Measurements from ENCODE around the gene RABGAP1L. TPM values are rescaled to one million over a fixed set of nuclear protein-coding genes. Genes with fewer than 3 reads are reported as not detected.
"Not testable (repeated sequence)": the region's sequence is repeated elsewhere in the genome, so short reads cannot be mapped to it uniquely, and the experiment has no call there.

RABGAP1L gene
- total RNA-seq, 4 donors from 2014 or later, result 31.2 to 115 (median 62.5) TPM

GRCh38 chr1:174131032-174131638 lies 28.2 kb upstream of the RABGAP1L start:
- TF ChIP-seq POLR2AphosphoS5 (IDR thresholded peaks at IDR 0.05) (no peak), CTCF (IDR thresholded peaks at IDR 0.05) (no peak), POLR2A (IDR thresholded peaks at IDR 0.05) (no peak), EP300 (IDR thresholded peaks at IDR 0.05) (no peak)
- ATAC-seq, result no peak
- H3K4me1 ChIP-seq, result no peaks in the 10 kb centered on the region
- no peak overlapping the region for H3K27ac ChIP-seq
- WGBS, 2 donors (ENCODE audit: low coverage in 1 of 2), result 63% methylated on average over 3 of the region's 6 CpGs; no CpG with 5 or more reads in 1 of the 2 donors
- H3K36me3 ChIP-seq, result no peaks in the 10 kb centered on the region
- no peaks in the 10 kb centered on the region for H3K27me3 ChIP-seq
- H3K9me3 ChIP-seq, result peaks cover 0 to 9% (median 0%) of the 10 kb centered on the region in 3 donors
- H3K4me3 ChIP-seq, result no peak overlapping the region

- Histone ChIP-seq H3K4me3 (no peak overlapping the region), H3K4me1 (no peaks in the 10 kb centered on the region), H3K27me3 (no peaks in the 10 kb centered on the region), H3K36me3 (no peaks in the 10 kb centered on the region), H3K9me3 (peaks cover 0 to 9% (median 0%) of the 10 kb centered on the region in 3 donors), H3K27ac (no peak overlapping the region)
- no peak for TF ChIP-seq EP300 (IDR thresholded peaks at IDR 0.05)
- TF ChIP-seq POLR2A (IDR thresholded peaks at IDR 0.05), result no peak
- TF ChIP-seq CTCF (IDR thresholded peaks at IDR 0.05), result no peak
- TF ChIP-seq POLR2AphosphoS5 (IDR thresholded peaks at IDR 0.05), result no peak
- 88 to 94% methylated on average over 3 of the region's 3 CpGs for WGBS, 2 donors (ENCODE audit: low coverage in 1 of 2)
- no peak for ATAC-seq
These were observed 25.2 kb upstream of the RABGAP1L start for GRCh38 chr1:174134003-174134659.

GRCh38 chr1:174135211-174135610 lies 24.1 kb upstream of the RABGAP1L start:
- Histone ChIP-seq H3K27me3 (no peaks in the 10 kb centered on the region), H3K4me1 (no peaks in the 10 kb centered on the region), H3K36me3 (no peaks in the 10 kb centered on the region), H3K27ac (no peak overlapping the region), H3K4me3 (no peak overlapping the region), H3K9me3 (peaks cover 0 to 3% (median 0%) of the 10 kb centered on the region in 3 donors)
- no peak for ATAC-seq
- WGBS, 2 donors (ENCODE audit: low coverage in 1 of 2), result 56% methylated on average over 2 of the region's 2 CpGs; no CpG with 5 or more reads in 1 of the 2 donors
- TF ChIP-seq EP300 (IDR thresholded peaks at IDR 0.05), result no peak
- no peak for TF ChIP-seq CTCF (IDR thresholded peaks at IDR 0.05)
- TF ChIP-seq POLR2AphosphoS5 (IDR thresholded peaks at IDR 0.05), result no peak
- no peak for TF ChIP-seq POLR2A (IDR thresholded peaks at IDR 0.05)

GRCh38 chr1:174136714-174137113 lies 22.6 kb upstream of the RABGAP1L start:
- WGBS, 2 donors (ENCODE audit: low coverage in 1 of 2), result 93 to 100% methylated on average over 1 of the region's 1 CpG
- Histone ChIP-seq H3K36me3 (no peaks in the 10 kb centered on the region), H3K27me3 (no peaks in the 10 kb centered on the region), H3K27ac (no peak overlapping the region), H3K9me3 (no peaks in the 10 kb centered on the region), H3K4me1 (no peaks in the 10 kb centered on the region), H3K4me3 (no peak overlapping the region)
- TF ChIP-seq POLR2A (IDR thresholded peaks at IDR 0.05), result no peak
- no peak for TF ChIP-seq POLR2AphosphoS5 (IDR thresholded peaks at IDR 0.05)
- no peak for TF ChIP-seq CTCF (IDR thresholded peaks at IDR 0.05)
- no peak for TF ChIP-seq EP300 (IDR thresholded peaks at IDR 0.05)
- ATAC-seq, result no peak

GRCh38 chr1:174142836-174143235 lies 16.5 kb upstream of the RABGAP1L start:
- Histone ChIP-seq H3K27ac (no peak overlapping the region), H3K4me1 (no peaks in the 10 kb centered on the region), H3K27me3 (no peaks in the 10 kb centered on the region), H3K36me3 (no peaks in the 10 kb centered on the region), H3K4me3 (no peak overlapping the region), H3K9me3 (no peaks in the 10 kb centered on the region)
- no peak for ATAC-seq
- WGBS, 2 donors (ENCODE audit: low coverage in 1 of 2), result 88 to 91% methylated on average over 5 of the region's 5 CpGs
- TF ChIP-seq EP300 (IDR thresholded peaks at IDR 0.05), result no peak
- TF ChIP-seq POLR2A (IDR thresholded peaks at IDR 0.05), result no peak
- no peak for TF ChIP-seq CTCF (IDR thresholded peaks at IDR 0.05)
- TF ChIP-seq POLR2AphosphoS5 (IDR thresholded peaks at IDR 0.05), result no peak

- WGBS, 2 donors (ENCODE audit: low coverage in 1 of 2), result 0 to 100% methylated on average over 1 to 2 of the region's 12 CpGs
- not testable (repeated sequence) for H3K9me3 ChIP-seq, H3K27me3 ChIP-seq, ATAC-seq, H3K4me1 ChIP-seq, H3K4me3 ChIP-seq, H3K27ac ChIP-seq, H3K36me3 ChIP-seq
These were observed 15.5 kb upstream of the RABGAP1L start for GRCh38 chr1:174143727-174144396.

GRCh38 chr1:174144397-174144783 lies 14.9 kb upstream of the RABGAP1L start:
- not testable (repeated sequence) for H3K4me1 ChIP-seq, H3K4me3 ChIP-seq, H3K9me3 ChIP-seq, ATAC-seq, H3K27me3 ChIP-seq, H3K36me3 ChIP-seq, H3K27ac ChIP-seq
- no CpG with 5 or more reads among the region's 3 CpGs for WGBS, 2 donors (ENCODE audit: low coverage in 1 of 2)

Measured in gastroesophageal sphincter (tissue), 4 donors.